SH-SY5Y (cell line): Measurements from ENCODE around the gene TPSAB1.

Experiments used
- GATA2 ChIP-seq: IDR thresholded peaks from 2 replicates; pipeline ENCODE4 v1.6.1; 2011; ENCODE audit warnings: mild to moderate bottlenecking, low read depth, low read length
- GATA3 ChIP-seq: IDR thresholded peaks from 2 replicates; pipeline ENCODE4 v1.6.1; 2011; ENCODE audit warnings: low read depth, mild to moderate bottlenecking, low read length, moderate library complexity

GRCh38 chr16:1198194-1198593 lies 42.3 kb upstream of the TPSAB1 start:
- TF ChIP-seq GATA3 (no peak), GATA2 (no peak)
